ENCODE data around the gene MOV10. TPM values are rescaled to one million over a fixed set of nuclear protein-coding genes. Genes with fewer than 3 reads are reported as not detected.

Gene MOV10
- total and polyA plus RNA-seq, 9 of the 15 experiments (the other 6 are each of a cell fraction or from before 2014, with no cell fraction given) = 16.7 to 105 (median 49.5) TPM

GRCh38 chr1:112673592-112674439, 643 bp upstream of the MOV10 start (continued):
- no peak for TF ChIP-seq NKRF (IDR thresholded peaks at IDR 0.05; ENCODE audit: borderline replicate concordance)
- no peak for TF ChIP-seq SIRT6 (IDR thresholded peaks at IDR 0.05; ENCODE audit: low read depth, low read length)
- TF ChIP-seq ARID3A (IDR thresholded peaks at IDR 0.05; ENCODE audit: borderline replicate concordance, low read depth, low read length) = 0 out of 2 replicates have a peak, but pooled peaks have one; percentile 56
- TF ChIP-seq FOXA3 (CRISPR knock-in tag; conservative IDR thresholded peaks at IDR 0.05 in 1 of 2, IDR thresholded peaks at IDR 0.05 in 1 of 2) = no peak
- TF ChIP-seq PML (IDR thresholded peaks at IDR 0.05; ENCODE audit: low read length) = peak; percentile 55; the same call in 1 of the 2 replicates
- no peak for TF ChIP-seq ZNF407 (IDR thresholded peaks at IDR 0.05; ENCODE audit: low read depth)
- peak; percentile 52; the same call in 1 of the 2 replicates for TF ChIP-seq THRB (CRISPR knock-in tag; conservative IDR thresholded peaks at IDR 0.05)
- TF ChIP-seq PHB2 (IDR thresholded peaks at IDR 0.05; ENCODE audit: low read depth) = no peak
- no peak for TF ChIP-seq ZC3H4 (CRISPR knock-in tag; IDR thresholded peaks at IDR 0.05; ENCODE audit: borderline replicate concordance)
- no peak for TF ChIP-seq NUFIP1 (IDR thresholded peaks at IDR 0.05; ENCODE audit: partially characterized antibody)
- no peak for TF ChIP-seq ZNF224 (CRISPR knock-in tag; IDR thresholded peaks at IDR 0.05)
- TF ChIP-seq C11orf30 (IDR thresholded peaks at IDR 0.05; ENCODE audit: low read depth) = no peak
- no peak for TF ChIP-seq NRF1 (conservative IDR thresholded peaks at IDR 0.05 in 1 of 2, IDR thresholded peaks at IDR 0.05 in 1 of 2)
- no peak for TF ChIP-seq NFRKB (IDR thresholded peaks at IDR 0.05; ENCODE audit: low read depth)
